Neural progenitor cell (in vitro differentiated cells): Measurements from ENCODE around the gene TRPV2. TPM values are rescaled to one million over a fixed set of nuclear protein-coding genes. Genes with fewer than 3 reads are reported as not detected.
A peak's percentile ranks its signal among the peaks of the same experiment; 100 is the strongest.

Source experiments
- DNase-seq: peaks from one replicate; pipeline ENCODE4 v3.0.0-alpha.2; 2016; ENCODE audit warnings: low spot score
- H2AFZ ChIP-seq: fragments of 200-600 bp; sonication (generic); replicated peaks from 2 replicates; pipeline ENCODE4 v1.6.1; 2016; ENCODE audit warnings: antibody characterized with exemption
- H3F3A ChIP-seq: fragments of 200-600 bp; sonication (generic); 2 replicates; pipeline ENCODE4 v1.6.1; 2016; ENCODE audit warnings: antibody characterized with exemption, low read depth
- H3K27ac ChIP-seq: fragments of 200-600 bp; sonication (generic); 2 replicates; pipeline ENCODE4 v1.5.1; 2016; ENCODE audit warnings: mild to moderate bottlenecking
- H3K27me3 ChIP-seq: fragments of 200-600 bp; sonication (generic); 2 replicates; pipeline ENCODE4 v1.6.1; 2016; ENCODE audit warnings: mild to moderate bottlenecking, moderate library complexity
- H3K36me3 ChIP-seq: fragments of 200-600 bp; sonication (generic); 2 replicates; pipeline ENCODE4 v1.5.1; 2016
- H3K4me1 ChIP-seq: fragments of 200-600 bp; sonication (generic); 2 replicates; pipeline ENCODE4 v1.6.1; 2016; ENCODE audit warnings: mixed run types
- H3K4me2 ChIP-seq: fragments of 200-600 bp; sonication (generic); 2 replicates; pipeline ENCODE4 v1.6.1; 2016
- H3K4me3 ChIP-seq: fragments of 200-600 bp; sonication (generic); 2 replicates; pipeline ENCODE4 v1.5.1; 2016
- H3K79me2 ChIP-seq: fragments of 200-600 bp; sonication (generic); 2 replicates; pipeline ENCODE4 v1.6.1; 2016; ENCODE audit warnings: low read depth
- H3K9ac ChIP-seq: fragments of 200-600 bp; sonication (generic); 2 replicates; pipeline ENCODE4 v1.6.1; 2016
- H3K9me3 ChIP-seq: fragments of 200-600 bp; sonication (generic); 2 replicates; pipeline ENCODE4 v1.5.1; 2016; ENCODE audit warnings: low read depth
- H4K20me1 ChIP-seq: fragments of 200-600 bp; sonication (generic); 2 replicates; pipeline ENCODE4 v1.6.1; 2016; ENCODE audit warnings: low read depth
- H3K27ac Mint-ChIP-seq: 3 replicates; pipeline ENCODE4 v1.8.0; 2021; ENCODE audit warnings: mixed read lengths
- H3K27me3 Mint-ChIP-seq: 2 replicates; pipeline ENCODE4 v1.8.0; 2022; ENCODE audit warnings: low read depth, mild to moderate bottlenecking, inconsistent platforms, moderate library complexity, mixed read lengths; ENCODE audit not compliant: insufficient read depth
- H3K36me3 Mint-ChIP-seq: 3 replicates; pipeline ENCODE4 v1.8.0; 2021; ENCODE audit warnings: mixed read lengths
- H3K4me1 Mint-ChIP-seq: 3 replicates; pipeline ENCODE4 v1.8.0; 2021; ENCODE audit warnings: mixed read lengths
- H3K4me3 Mint-ChIP-seq: 3 replicates; pipeline ENCODE4 v1.8.0; 2021; ENCODE audit warnings: mild to moderate bottlenecking, moderate library complexity, mixed read lengths
- H3K9me3 Mint-ChIP-seq: 3 replicates; pipeline ENCODE4 v1.8.0; 2020; ENCODE audit warnings: mixed read lengths
- CTCF ChIP-seq: fragments of 200-600 bp; sonication (generic); IDR thresholded peaks from 2 replicates; pipeline ENCODE4 v1.5.1; 2017; ENCODE audit warnings: antibody characterized with exemption, mild to moderate bottlenecking
- EZH2 ChIP-seq: fragments of 200-600 bp; sonication (generic); IDR thresholded peaks from 2 replicates; pipeline ENCODE4 v1.6.1; 2017; ENCODE audit warnings: antibody characterized with exemption, mild to moderate bottlenecking, moderate library complexity
- EZH2phosphoT487 ChIP-seq: fragments of 200-600 bp; sonication (generic); IDR thresholded peaks from 2 replicates; pipeline ENCODE4 v1.6.1; 2017; ENCODE audit warnings: antibody characterized with exemption
- total RNA-seq: library from RNA; depleted of rRNA; stranded (reverse); fragments of >200 nt; gene quantifications from 2 replicates; pipeline ENCODE4 v1.2.3, GENCODE V29; 2015; ENCODE audit warnings: low replicate concordance

TRPV2 gene
- total RNA-seq, 1 donor from 2014 or later = 0.49 TPM

DNA sequence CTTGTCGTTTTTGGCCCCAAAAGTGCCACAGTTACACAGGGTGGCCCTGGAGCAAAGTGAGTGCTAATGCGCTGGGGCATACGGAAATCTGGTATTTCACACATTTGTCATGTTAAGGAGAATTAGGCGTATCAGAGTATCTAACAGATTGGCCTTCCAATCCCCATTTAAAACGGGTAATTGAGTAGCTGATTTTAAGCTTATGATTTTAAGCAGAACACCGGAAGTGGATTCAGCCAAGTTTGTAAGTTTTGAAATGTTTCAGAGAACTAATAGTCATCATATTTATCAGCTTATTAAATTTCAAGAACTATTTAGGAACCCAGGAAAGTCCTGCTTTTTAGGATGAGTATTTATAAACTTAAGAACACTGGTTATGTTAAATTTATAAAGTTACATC, 57.2 kb downstream of the TRPV2 start:
- DNase-seq = no peak
- no peaks in the 10 kb centered on the region for H3K27me3 ChIP-seq
- H3K9me3 ChIP-seq = no peaks in the 10 kb centered on the region
- Mint-ChIP-seq H3K4me3 (peak overlapping the region; percentile 19), H3K36me3 (peaks cover 3% of the 10 kb centered on the region), H3K27me3 (peaks cover 3% of the 10 kb centered on the region), H3K4me1 (peaks cover 46% of the 10 kb centered on the region), H3K27ac (no peak overlapping the region), H3K9me3 (no peaks in the 10 kb centered on the region)
- H4K20me1 ChIP-seq = peaks cover 4% of the 10 kb centered on the region
- H3K4me2 ChIP-seq = no peak overlapping the region
- no peak overlapping the region for H3K27ac ChIP-seq
- H3K4me3 ChIP-seq = no peak overlapping the region
- TF ChIP-seq EZH2phosphoT487 (no peak), CTCF (no peak), EZH2 (no peak)
- H3K9ac ChIP-seq = no peak overlapping the region
- no peaks in the 10 kb centered on the region for H3K79me2 ChIP-seq
- no peaks in the 10 kb centered on the region for H3K36me3 ChIP-seq
- H3K4me1 ChIP-seq = peaks cover 25% of the 10 kb centered on the region
- H2AFZ ChIP-seq = no peak overlapping the region
- no peaks in the 10 kb centered on the region for H3F3A ChIP-seq

- H3K4me1 Mint-ChIP-seq = peaks cover 48% of the 10 kb centered on the region
- H3K27me3 Mint-ChIP-seq = peaks cover 3% of the 10 kb centered on the region
- H3K4me3 ChIP-seq = no peak overlapping the region
- no peak overlapping the region for H3K4me3 Mint-ChIP-seq
- H3K36me3 ChIP-seq = no peaks in the 10 kb centered on the region
- peaks cover 4% of the 10 kb centered on the region for H4K20me1 ChIP-seq
- DNase-seq = no peak
- H3K9ac ChIP-seq = no peak overlapping the region
- no peak overlapping the region for H2AFZ ChIP-seq
- peaks cover 3% of the 10 kb centered on the region for H3K36me3 Mint-ChIP-seq
- H3K27ac Mint-ChIP-seq = peak overlapping the region; percentile 26
- no peak overlapping the region for H3K4me2 ChIP-seq
- H3K79me2 ChIP-seq = no peaks in the 10 kb centered on the region
- H3K27ac ChIP-seq = no peak overlapping the region
- H3K27me3 ChIP-seq = no peaks in the 10 kb centered on the region
- peaks cover 25% of the 10 kb centered on the region for H3K4me1 ChIP-seq
- H3K9me3 ChIP-seq = no peaks in the 10 kb centered on the region
- no peaks in the 10 kb centered on the region for H3K9me3 Mint-ChIP-seq
- H3F3A ChIP-seq = no peaks in the 10 kb centered on the region
- no peak for TF ChIP-seq CTCF
- TF ChIP-seq EZH2 = no peak
- TF ChIP-seq EZH2phosphoT487 = no peak
These were observed 58.0 kb downstream of the TRPV2 start for GRCh38 chr17:16473044-16474011.

GRCh38 chr17:16474012-16474725, 58.8 kb downstream of the TRPV2 start:
- Mint-ChIP-seq H3K36me3 (peaks cover 3% of the 10 kb centered on the region), H3K4me1 (peaks cover 49% of the 10 kb centered on the region), H3K27ac (no peak overlapping the region), H3K27me3 (peaks cover 3% of the 10 kb centered on the region), H3K4me3 (peak overlapping the region; percentile 63), H3K9me3 (no peaks in the 10 kb centered on the region)
- peaks cover 4% of the 10 kb centered on the region for H4K20me1 ChIP-seq
- no peaks in the 10 kb centered on the region for H3K79me2 ChIP-seq
- no peaks in the 10 kb centered on the region for H3K27me3 ChIP-seq
- no peaks in the 10 kb centered on the region for H3F3A ChIP-seq
- H3K36me3 ChIP-seq = no peaks in the 10 kb centered on the region
- H3K9me3 ChIP-seq = no peaks in the 10 kb centered on the region
- H3K4me1 ChIP-seq = peaks cover 25% of the 10 kb centered on the region
- TF ChIP-seq CTCF = no peak
- TF ChIP-seq EZH2phosphoT487 = no peak
- no peak for TF ChIP-seq EZH2
- H3K4me3 ChIP-seq = no peak overlapping the region
- no peak overlapping the region for H3K27ac ChIP-seq
- H2AFZ ChIP-seq = no peak overlapping the region
- H3K9ac ChIP-seq = no peak overlapping the region
- no peak for DNase-seq
- no peak overlapping the region for H3K4me2 ChIP-seq
